ENCODE data around the gene P3H2.

- TF ChIP-seq CTCF (IDR thresholded peaks at IDR 0.05 in 4 of 5, conservative IDR thresholded peaks at IDR 0.05 in 1 of 5) (no peak), POLR2A (IDR thresholded peaks at IDR 0.05) (no peak)
Measured at GRCh38 chr3:189981668-189982067, 139.0 kb downstream of the P3H2 start.

Measured in gastrocnemius medialis (tissue), 4 donors.